GM23338 (cell line): ENCODE data around the gene KPNA5. TPM values are rescaled to one million over a fixed set of nuclear protein-coding genes. Genes with fewer than 3 reads are reported as not detected.

Experiments used
- ATAC-seq: fragments of 200-7000 bp; cut with Tn5 transposase; 3 replicates; pipeline ENCODE4 v1.9.1; 2020
- DNase-seq: peaks from one replicate; pipeline ENCODE4 v3.0.0-alpha.2; 2015; ENCODE audit warnings: low spot score
- H2AFZ ChIP-seq: fragments of 200-600 bp; sonication (generic); 2 replicates; pipeline ENCODE4 v1.8.0; 2016; ENCODE audit warnings: antibody characterized with exemption, mild to moderate bottlenecking, moderate library complexity
- H3F3A ChIP-seq: fragments of 200-600 bp; sonication (generic); replicated peaks from 2 replicates; pipeline ENCODE4 v1.8.0; 2017; ENCODE audit warnings: antibody characterized with exemption, mixed run types, low read depth
- H3K27ac ChIP-seq: fragments of 200-600 bp; sonication (generic); 2 replicates; pipeline ENCODE4 v1.6.1; 2016; ENCODE audit warnings: low read depth
- H3K27me3 ChIP-seq: fragments of 200-600 bp; sonication (generic); 2 replicates; pipeline ENCODE4 v1.8.0; 2016; ENCODE audit warnings: mild to moderate bottlenecking, mixed run types, moderate library complexity; ENCODE audit not compliant: insufficient read depth
- H3K36me3 ChIP-seq: fragments of 200-600 bp; sonication (generic); 2 replicates; pipeline ENCODE4 v1.8.0; 2016; ENCODE audit warnings: mild to moderate bottlenecking; ENCODE audit not compliant: insufficient read depth
- H3K4me1 ChIP-seq: fragments of 200-600 bp; sonication (generic); 2 replicates; pipeline ENCODE4 v1.8.0; 2016; ENCODE audit warnings: mild to moderate bottlenecking, moderate library complexity; ENCODE audit not compliant: insufficient read depth
- H3K4me2 ChIP-seq: fragments of 200-600 bp; sonication (generic); 2 replicates; pipeline ENCODE4 v1.7.1; 2017; ENCODE audit warnings: mixed run types
- H3K4me3 ChIP-seq: fragments of 200-600 bp; sonication (generic); 2 replicates; pipeline ENCODE4 v1.6.1; 2016; ENCODE audit warnings: mixed run types
- H3K79me2 ChIP-seq: fragments of 200-600 bp; sonication (generic); replicated peaks from 2 replicates; pipeline ENCODE4 v1.8.0; 2017; ENCODE audit warnings: mild to moderate bottlenecking; ENCODE audit not compliant: insufficient read depth
- H3K9me2 ChIP-seq: fragments of 200-600 bp; sonication (generic); 2 replicates; pipeline ENCODE4 v1.8.0; 2017; ENCODE audit not compliant: insufficient read depth
- H4K20me1 ChIP-seq: fragments of 200-600 bp; sonication (generic); replicated peaks from 2 replicates; pipeline ENCODE4 v1.8.0; 2017; ENCODE audit warnings: mild to moderate bottlenecking; ENCODE audit not compliant: insufficient read depth
- H3K27ac Mint-ChIP-seq: 2 replicates; pipeline ENCODE4 v1.8.0; 2020; ENCODE audit warnings: inconsistent platforms, mild to moderate bottlenecking, moderate library complexity, mixed read lengths
- H3K27me3 Mint-ChIP-seq: 3 replicates; pipeline ENCODE4 v1.8.0; 2022; ENCODE audit warnings: low read depth, mild to moderate bottlenecking, moderate library complexity, mixed read lengths, inconsistent platforms; ENCODE audit not compliant: insufficient read depth, poor library complexity
- H3K36me3 Mint-ChIP-seq: 3 replicates; pipeline ENCODE4 v1.8.0; 2021; ENCODE audit warnings: low read depth, mild to moderate bottlenecking, inconsistent platforms, moderate library complexity, mixed read lengths
- H3K4me1 Mint-ChIP-seq: 3 replicates; pipeline ENCODE4 v1.8.0; 2020; ENCODE audit warnings: mild to moderate bottlenecking, inconsistent platforms, mixed read lengths
- H3K4me3 Mint-ChIP-seq: 3 replicates; pipeline ENCODE4 v1.8.0; 2021; ENCODE audit warnings: moderate library complexity, mild to moderate bottlenecking, inconsistent platforms, mixed read lengths
- H3K9me3 Mint-ChIP-seq: 3 replicates; pipeline ENCODE4 v1.8.0; 2020; ENCODE audit warnings: moderate library complexity, mild to moderate bottlenecking, inconsistent platforms, mixed read lengths
- CREB1 ChIP-seq: fragments of 250-450 bp; sonication (Bioruptor Pico); IDR thresholded peaks from 2 replicates; pipeline ENCODE4 v1.5.0; 2020; ENCODE audit warnings: low read depth, mild to moderate bottlenecking, moderate library complexity
- ETS1 ChIP-seq: IDR thresholded peaks from 2 replicates; pipeline ENCODE4 v1.6.1; 2016; ENCODE audit warnings: antibody characterized with exemption
- EZH2 ChIP-seq: fragments of 200-600 bp; sonication (generic); IDR thresholded peaks from one replicate; pipeline ENCODE4 v1.8.0; 2017; ENCODE audit warnings: antibody characterized with exemption, mild to moderate bottlenecking, low read depth; ENCODE audit not compliant: unreplicated experiment
- EZH2phosphoT487 ChIP-seq: fragments of 200-600 bp; sonication (generic); IDR thresholded peaks from one replicate; pipeline ENCODE4 v1.8.1; 2018; ENCODE audit warnings: antibody characterized with exemption; ENCODE audit not compliant: unreplicated experiment
- JUNB ChIP-seq: IDR thresholded peaks from one replicate; pipeline ENCODE4 v1.6.1; 2016; ENCODE audit warnings: antibody characterized with exemption; ENCODE audit not compliant: unreplicated experiment
- NANOG ChIP-seq: IDR thresholded peaks from 2 replicates; pipeline ENCODE4 v1.6.1; 2016; ENCODE audit warnings: antibody characterized with exemption, borderline replicate concordance
- POLR2AphosphoS5 ChIP-seq: IDR thresholded peaks from 2 replicates; pipeline ENCODE4 v1.6.1; 2016; ENCODE audit warnings: antibody characterized with exemption, low read depth
- REST ChIP-seq: IDR thresholded peaks from one replicate; pipeline ENCODE4 v1.6.1; 2018; ENCODE audit warnings: antibody characterized with exemption; ENCODE audit not compliant: unreplicated experiment
- STAT1 ChIP-seq: IDR thresholded peaks from one replicate; pipeline ENCODE4 v1.6.1; 2016; ENCODE audit warnings: antibody characterized with exemption; ENCODE audit not compliant: unreplicated experiment
- ZNF114 ChIP-seq: fragments of 250-450 bp; sonication (Bioruptor Pico); IDR thresholded peaks from 2 replicates; pipeline ENCODE4 v1.5.0; 2020; ENCODE audit warnings: mild to moderate bottlenecking, moderate library complexity
- ZNF331 ChIP-seq: fragments of 250-450 bp; sonication (Bioruptor Pico); IDR thresholded peaks from 2 replicates; pipeline ENCODE4 v1.5.0; 2020; ENCODE audit warnings: low read depth, mild to moderate bottlenecking, moderate library complexity
- ZNF462 ChIP-seq: fragments of 250-450 bp; sonication (Bioruptor Pico); IDR thresholded peaks from 2 replicates; pipeline ENCODE4 v1.5.0; 2020; ENCODE audit warnings: mild to moderate bottlenecking, moderate library complexity
- polyA plus RNA-seq: library from polyadenylated mRNA; unstranded; fragments of >200 nt; fragmentation: Nextera tagmentation; extraction: Ambion mirVana; gene quantifications from 2 replicates; pipeline ENCODE4 v1.2.1, GENCODE V29; 2016
- total RNA-seq: library from RNA; depleted of rRNA; stranded (reverse); fragments of >200 nt; shearing (Covaris generic); gene quantifications from 2 replicates; pipeline ENCODE4 v1.2.3, GENCODE V29; 2014
- TF ChIP-seq, protein P1 (sequence below), 2 experiments: fragments of 200-600 bp in 1 of 2; sonication (generic) in 1 of 2; conservative IDR thresholded peaks; 2 replicates each; pipeline versions ENCODE4 v1.5.1 to v1.6.1; 2016 to 2017; ENCODE audit warnings: antibody characterized with exemption in 2 of 2, low read depth in 2 of 2, mild to moderate bottlenecking in 2 of 2, moderate library complexity in 1 of 2

The KPNA5 gene
- total and polyA plus RNA-seq, 2 experiments from 2014 or later, result 6.9 to 16.3 TPM

- Histone ChIP-seq H3K4me3 (no peak overlapping the region), H3K27me3 (no peaks in the 10 kb centered on the region), H2AFZ (no peak overlapping the region), H4K20me1 (no peaks in the 10 kb centered on the region), H3K27ac (no peak overlapping the region), H3K4me2 (no peak overlapping the region), H3K36me3 (no peaks in the 10 kb centered on the region), H3K4me1 (no peaks in the 10 kb centered on the region; the same call in 1 of the 2 replicates), H3F3A (0 out of 2 replicates have a peak, but pooled peaks cover 3% of the 10 kb centered on the region), H3K9me2 (peaks cover 3% of the 10 kb centered on the region; the same call in 1 of the 2 replicates), H3K79me2 (no peaks in the 10 kb centered on the region)
- Mint-ChIP-seq H3K4me1 (peaks cover 3% of the 10 kb centered on the region; the same call in 2 of the 3 replicates), H3K27ac (no peak overlapping the region), H3K36me3 (no peaks in the 10 kb centered on the region), H3K27me3 (peaks cover 6% of the 10 kb centered on the region), H3K4me3 (no peak overlapping the region), H3K9me3 (no peaks in the 10 kb centered on the region)
- no peak for TF ChIP-seq REST
- no peak for TF ChIP-seq ETS1
- TF ChIP-seq JUNB, result no peak
- TF ChIP-seq, protein P1, sequence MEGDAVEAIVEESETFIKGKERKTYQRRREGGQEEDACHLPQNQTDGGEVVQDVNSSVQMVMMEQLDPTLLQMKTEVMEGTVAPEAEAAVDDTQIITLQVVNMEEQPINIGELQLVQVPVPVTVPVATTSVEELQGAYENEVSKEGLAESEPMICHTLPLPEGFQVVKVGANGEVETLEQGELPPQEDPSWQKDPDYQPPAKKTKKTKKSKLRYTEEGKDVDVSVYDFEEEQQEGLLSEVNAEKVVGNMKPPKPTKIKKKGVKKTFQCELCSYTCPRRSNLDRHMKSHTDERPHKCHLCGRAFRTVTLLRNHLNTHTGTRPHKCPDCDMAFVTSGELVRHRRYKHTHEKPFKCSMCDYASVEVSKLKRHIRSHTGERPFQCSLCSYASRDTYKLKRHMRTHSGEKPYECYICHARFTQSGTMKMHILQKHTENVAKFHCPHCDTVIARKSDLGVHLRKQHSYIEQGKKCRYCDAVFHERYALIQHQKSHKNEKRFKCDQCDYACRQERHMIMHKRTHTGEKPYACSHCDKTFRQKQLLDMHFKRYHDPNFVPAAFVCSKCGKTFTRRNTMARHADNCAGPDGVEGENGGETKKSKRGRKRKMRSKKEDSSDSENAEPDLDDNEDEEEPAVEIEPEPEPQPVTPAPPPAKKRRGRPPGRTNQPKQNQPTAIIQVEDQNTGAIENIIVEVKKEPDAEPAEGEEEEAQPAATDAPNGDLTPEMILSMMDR (conservative IDR thresholded peaks at IDR 0.05; ENCODE audit: low read depth in 2 of 2), result no peak
- TF ChIP-seq EZH2, result no peak
- no peak for TF ChIP-seq ZNF462
- TF ChIP-seq NANOG, result no peak
- no peak for TF ChIP-seq POLR2AphosphoS5
- no peak for TF ChIP-seq ZNF114
- no peak for TF ChIP-seq ZNF331 (CRISPR knock-in tag)
- no peak for TF ChIP-seq EZH2phosphoT487
- no peak for TF ChIP-seq CREB1 (CRISPR knock-in tag)
- TF ChIP-seq STAT1, result no peak
- no peak for DNase-seq
- ATAC-seq, result no peak
Observed at GRCh38 chr6:116676021-116676420, 5.0 kb upstream of the KPNA5 start.
